ENCODE results near the gene FAM98A. TPM values are rescaled to one million over a fixed set of nuclear protein-coding genes. Genes with fewer than 3 reads are reported as not detected.

Gene FAM98A
- total RNA-seq, 6 experiments from 2014 or later, result 19.8 to 118 (median 28.0) TPM

DNA sequence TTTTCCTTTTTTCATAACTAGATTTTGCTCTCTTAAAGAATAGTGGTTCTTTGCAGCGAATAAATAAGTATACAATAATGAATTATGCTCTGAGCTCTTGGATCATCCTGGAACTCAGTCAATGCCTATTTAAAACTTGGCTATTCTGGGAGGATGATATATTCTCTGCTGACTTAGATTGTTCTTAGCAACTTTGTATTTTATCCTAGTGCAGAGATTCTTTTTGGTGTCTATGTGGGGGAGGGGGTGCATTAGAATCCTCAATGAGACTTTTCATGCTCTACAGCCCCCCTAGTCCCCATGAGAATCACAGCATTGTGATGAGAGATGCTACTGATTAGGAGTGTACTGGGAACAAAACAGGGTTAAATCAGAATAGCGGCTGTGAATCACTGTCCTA is 8.8 kb upstream of the FAM98A start:
- no peak overlapping the region for H3K27ac ChIP-seq
- intact Hi-C loops (cut with DNase I), result no loop called here
- ATAC-seq, result no peak
- TF ChIP-seq POLR2A (IDR thresholded peaks at IDR 0.05), result no peak
- TF ChIP-seq, protein P1, sequence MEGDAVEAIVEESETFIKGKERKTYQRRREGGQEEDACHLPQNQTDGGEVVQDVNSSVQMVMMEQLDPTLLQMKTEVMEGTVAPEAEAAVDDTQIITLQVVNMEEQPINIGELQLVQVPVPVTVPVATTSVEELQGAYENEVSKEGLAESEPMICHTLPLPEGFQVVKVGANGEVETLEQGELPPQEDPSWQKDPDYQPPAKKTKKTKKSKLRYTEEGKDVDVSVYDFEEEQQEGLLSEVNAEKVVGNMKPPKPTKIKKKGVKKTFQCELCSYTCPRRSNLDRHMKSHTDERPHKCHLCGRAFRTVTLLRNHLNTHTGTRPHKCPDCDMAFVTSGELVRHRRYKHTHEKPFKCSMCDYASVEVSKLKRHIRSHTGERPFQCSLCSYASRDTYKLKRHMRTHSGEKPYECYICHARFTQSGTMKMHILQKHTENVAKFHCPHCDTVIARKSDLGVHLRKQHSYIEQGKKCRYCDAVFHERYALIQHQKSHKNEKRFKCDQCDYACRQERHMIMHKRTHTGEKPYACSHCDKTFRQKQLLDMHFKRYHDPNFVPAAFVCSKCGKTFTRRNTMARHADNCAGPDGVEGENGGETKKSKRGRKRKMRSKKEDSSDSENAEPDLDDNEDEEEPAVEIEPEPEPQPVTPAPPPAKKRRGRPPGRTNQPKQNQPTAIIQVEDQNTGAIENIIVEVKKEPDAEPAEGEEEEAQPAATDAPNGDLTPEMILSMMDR (IDR thresholded peaks at IDR 0.05), result no peak
- H3K4me1 ChIP-seq, result no peaks in the 10 kb centered on the region
- WGBS (ENCODE audit: insufficient coverage, low coverage, low lambda C conversion rate, missing lambda C conversion rate), result 73% methylated on average over 2 of the region's 2 CpGs
- no peaks in the 10 kb centered on the region for H3K9me3 ChIP-seq
- no peaks in the 10 kb centered on the region for H3K36me3 ChIP-seq
- no peaks in the 10 kb centered on the region for H3K27me3 ChIP-seq
- no peak overlapping the region for H3K4me3 ChIP-seq
- no peak for DNase-seq

- DNase-seq (no peak), ATAC-seq (no peak)
- H3K27ac ChIP-seq, result no peak overlapping the region
- H3K4me1 ChIP-seq, result no peaks in the 10 kb centered on the region
- H3K36me3 ChIP-seq, result no peaks in the 10 kb centered on the region
- no peak for TF ChIP-seq POLR2A (IDR thresholded peaks at IDR 0.05)
- TF ChIP-seq, protein P1 (IDR thresholded peaks at IDR 0.05), result no peak
- WGBS (ENCODE audit: insufficient coverage, low coverage, low lambda C conversion rate, missing lambda C conversion rate), result 56% methylated on average over 4 of the region's 4 CpGs
- intact Hi-C loops (cut with DNase I), result no loop called here
- H3K4me3 ChIP-seq, result no peak overlapping the region
- H3K27me3 ChIP-seq, result no peaks in the 10 kb centered on the region
- H3K9me3 ChIP-seq, result no peaks in the 10 kb centered on the region
These were observed 8.2 kb upstream of the FAM98A start for GRCh38 chr2:33607251-33607721.

DNA sequence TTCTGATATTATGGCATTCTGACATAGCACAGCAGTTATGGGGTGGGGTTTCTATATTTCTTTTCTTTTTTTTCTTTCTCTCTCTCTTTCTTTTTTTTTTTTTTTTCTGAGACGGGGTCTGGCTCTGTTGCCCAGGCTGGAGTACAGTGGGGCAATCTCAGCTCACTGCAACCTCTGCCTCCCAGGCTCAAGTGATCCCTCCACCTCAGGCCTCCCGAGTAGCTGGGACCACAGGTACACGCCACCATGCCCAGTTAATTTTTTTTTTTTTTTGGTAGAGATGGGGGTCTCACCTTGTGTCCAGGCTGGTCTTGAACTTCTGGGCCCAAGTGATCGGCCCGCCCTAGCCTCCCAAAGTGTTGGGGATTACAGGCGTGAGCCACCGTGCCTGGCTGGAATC is 7.5 kb upstream of the FAM98A start:
- intact Hi-C loops (cut with DNase I), result no loop called here
- no peaks in the 10 kb centered on the region for H3K9me3 ChIP-seq
- no peak overlapping the region for H3K4me3 ChIP-seq
- no peak for ATAC-seq
- H3K27ac ChIP-seq, result no peak overlapping the region
- no CpG with 5 or more reads among the region's 7 CpGs for WGBS (ENCODE audit: insufficient coverage, low coverage, low lambda C conversion rate, missing lambda C conversion rate)
- H3K36me3 ChIP-seq, result no peaks in the 10 kb centered on the region
- TF ChIP-seq, protein P1 (IDR thresholded peaks at IDR 0.05), result no peak
- no peak for TF ChIP-seq POLR2A (IDR thresholded peaks at IDR 0.05)
- no peaks in the 10 kb centered on the region for H3K4me1 ChIP-seq
- DNase-seq, result no peak
- no peaks in the 10 kb centered on the region for H3K27me3 ChIP-seq

DNA sequence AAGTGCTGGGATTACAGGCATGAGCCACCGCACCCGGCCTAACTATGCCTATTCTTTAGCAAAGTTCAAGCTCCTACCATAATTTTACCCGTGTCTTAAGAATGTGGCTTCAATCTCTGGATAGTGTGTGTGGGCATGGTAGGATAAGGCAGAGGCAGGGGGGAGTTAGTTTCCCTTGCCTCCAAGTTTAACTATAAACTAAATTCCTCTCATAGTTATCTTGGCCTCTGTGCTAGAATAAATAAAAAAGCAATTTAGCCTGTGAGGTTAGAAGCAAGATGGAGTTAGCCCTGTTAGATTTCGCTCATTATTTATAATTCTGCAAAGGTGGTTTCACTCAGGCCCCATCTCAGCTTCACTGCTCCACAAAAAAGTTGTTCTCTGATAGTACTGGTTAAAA is 7.0 kb upstream of the FAM98A start:
- intact Hi-C loops (cut with DNase I), result no loop called here
- no peak for ATAC-seq
- H3K27me3 ChIP-seq, result no peaks in the 10 kb centered on the region
- H3K4me1 ChIP-seq, result no peaks in the 10 kb centered on the region
- DNase-seq, result no peak
- no peak overlapping the region for H3K4me3 ChIP-seq
- H3K36me3 ChIP-seq, result no peaks in the 10 kb centered on the region
- WGBS (ENCODE audit: insufficient coverage, low coverage, low lambda C conversion rate, missing lambda C conversion rate), result 82% methylated on average over 4 of the region's 4 CpGs
- H3K9me3 ChIP-seq, result no peaks in the 10 kb centered on the region
- no peak overlapping the region for H3K27ac ChIP-seq
- no peak for TF ChIP-seq POLR2A (IDR thresholded peaks at IDR 0.05)
- TF ChIP-seq, protein P1 (IDR thresholded peaks at IDR 0.05), result no peak

- intact Hi-C loops (cut with DNase I), result no loop called here
- H3K27me3 ChIP-seq, result no peaks in the 10 kb centered on the region
- ATAC-seq (no peak), DNase-seq (no peak)
- H3K4me3 ChIP-seq, result no peak overlapping the region
- TF ChIP-seq, protein P1 (IDR thresholded peaks at IDR 0.05), result no peak
- TF ChIP-seq POLR2A (IDR thresholded peaks at IDR 0.05), result no peak
- no peaks in the 10 kb centered on the region for H3K9me3 ChIP-seq
- no peaks in the 10 kb centered on the region for H3K36me3 ChIP-seq
- 78% methylated on average over 6 of the region's 6 CpGs for WGBS (ENCODE audit: insufficient coverage, low coverage, low lambda C conversion rate, missing lambda C conversion rate)
- no peak overlapping the region for H3K27ac ChIP-seq
- H3K4me1 ChIP-seq, result no peaks in the 10 kb centered on the region
These were observed 6.0 kb upstream of the FAM98A start for GRCh38 chr2:33605056-33605455.

All from right lobe of liver (tissue), 6 donors.